Measurements from ENCODE around the gene MRRF. TPM values are rescaled to one million over a fixed set of nuclear protein-coding genes. Genes with fewer than 3 reads are reported as not detected.

Gene MRRF
- total and polyA plus RNA-seq, 3 donors from 2014 or later, result 45.5 to 63.4 (median 54.1) TPM

- WGBS, 2 donors, result 1 to 2% methylated on average over 29 to 38 of the region's 38 CpGs
- no peak for DNase-seq
- Histone ChIP-seq H3K4me1 (peaks cover 16% of the 10 kb centered on the region), H3K27ac (no peak overlapping the region), H3K27me3 (peaks cover 5% of the 10 kb centered on the region), H3K36me3 (ENCODE audit: low read depth, missing control alignments) (no peaks in the 10 kb centered on the region), H3K4me3 (peak overlapping the region; percentile 34 to 47), H3K9me3 (no peaks in the 10 kb centered on the region)
- intact Hi-C loops (cut with DNase I; ENCODE audit: low total_unique reads), result no loop called here
- TF ChIP-seq CTCF (IDR thresholded peaks at IDR 0.05) (no peak), POLR2A (IDR thresholded peaks at IDR 0.05) (no peak)
Measured at GRCh38 chr9:122228191-122228567, 36.5 kb upstream of the MRRF start.

GRCh38 chr9:122228568-122229484, 35.9 kb upstream of the MRRF start, which contains the start of gene LHX6:
LHX6 (minus strand) TSS chr9:122228957; CDS start chr9:122228740, 217 bp downstream.
- TF ChIP-seq CTCF (IDR thresholded peaks at IDR 0.05), result no peak
- TF ChIP-seq POLR2A (IDR thresholded peaks at IDR 0.05), result no peak
- Histone ChIP-seq H3K27ac (no peak within 1 kb of the TSS), H3K9me3 (no peaks in the 10 kb centered on the region), H3K36me3 (ENCODE audit: low read depth, missing control alignments) (no peaks in the 10 kb centered on the region), H3K4me1 (peaks cover 16% of the 10 kb centered on the region), H3K27me3 (peaks cover 5% of the 10 kb centered on the region), H3K4me3 (peak within 1 kb of the TSS; percentile 34 to 47)
- 4 to 7% methylated on average over 17 to 54 of the region's 70 CpGs for WGBS, 2 donors
- DNase-seq, result no peak
- intact Hi-C loops (cut with DNase I; ENCODE audit: low total_unique reads), result no loop called here

- Histone ChIP-seq H3K9me3 (no peaks in the 10 kb centered on the region), H3K36me3 (ENCODE audit: low read depth, missing control alignments) (no peaks in the 10 kb centered on the region), H3K27ac (no peak overlapping the region), H3K4me3 (no peak overlapping the region), H3K27me3 (peaks cover 5% of the 10 kb centered on the region), H3K4me1 (peaks cover 16% of the 10 kb centered on the region)
- 24 to 35% methylated on average over 4 of the region's 4 CpGs for WGBS, 2 donors
- no peak for TF ChIP-seq CTCF (IDR thresholded peaks at IDR 0.05)
- TF ChIP-seq POLR2A (IDR thresholded peaks at IDR 0.05), result no peak
- intact Hi-C loops (cut with DNase I; ENCODE audit: low total_unique reads), result no loop called here
- DNase-seq, result no peak
Measured at GRCh38 chr9:122229485-122229837, 35.2 kb upstream of the MRRF start.

GRCh38 chr9:122232796-122233306, 31.8 kb upstream of the MRRF start:
- intact Hi-C loops (cut with DNase I; ENCODE audit: low total_unique reads), result no loop called here
- Histone ChIP-seq H3K9me3 (no peaks in the 10 kb centered on the region), H3K4me3 (no peak overlapping the region), H3K27me3 (no peaks in the 10 kb centered on the region), H3K4me1 (peaks cover 5% of the 10 kb centered on the region), H3K36me3 (ENCODE audit: low read depth, missing control alignments) (no peaks in the 10 kb centered on the region), H3K27ac (no peak overlapping the region)
- DNase-seq, result no peak
- WGBS, 2 donors, result 80 to 82% methylated on average over 6 of the region's 6 CpGs
- TF ChIP-seq POLR2A (IDR thresholded peaks at IDR 0.05) (no peak), CTCF (IDR thresholded peaks at IDR 0.05) (no peak)
